CD4-positive, alpha-beta T cell (primary cell): ENCODE results near the gene PLA2G7. TPM values are rescaled to one million over a fixed set of nuclear protein-coding genes. Genes with fewer than 3 reads are reported as not detected.

Experiments
- ATAC-seq: fragments of 200-7000 bp; cut with Tn5 transposase; one replicate; pipeline ENCODE4 v1.10.0; 2022; ENCODE audit warnings: mild to moderate bottlenecking; ENCODE audit not compliant: poor library complexity
- CTCF ChIA-PET: fragments of 350-600 bp; sonication (Branson Sonifier 250); formaldehyde crosslinking; loops from one replicate; lab custom pipeline; 2021; ENCODE audit warnings: antibody characterized with exemption, inconsistent platforms; lab: Charles Lee
- POLR2A ChIA-PET: fragments of 350-600 bp; sonication (Branson Sonifier 250); formaldehyde crosslinking; loops from one replicate; lab custom pipeline; 2021; ENCODE audit warnings: antibody characterized with exemption, inconsistent platforms; lab: Charles Lee
- DNase-seq, 14 experiments: peaks; one replicate each; pipeline ENCODE4 v3.0.0-alpha.2; 2013 to 2020; ENCODE audit warnings: mixed read lengths in 2 of 14
- H3K27ac ChIP-seq, 2 donors: one replicate each; pipeline versions ENCODE4 v1.5.1 to v1.7.0; 2013; ENCODE audit warnings: low read length in 2 of 2, low read depth in 1 of 2, mild to moderate bottlenecking in 1 of 2
- H3K27me3 ChIP-seq, 2 experiments: 1 replicate in 1 of 2; 2 replicates in 1 of 2; pipeline versions ENCODE4 v1.6.1 to v1.7.0; 2013; ENCODE audit warnings: low read length in 2 of 2, control low read depth in 1 of 2, mild to moderate bottlenecking in 1 of 2, moderate library complexity in 1 of 2; ENCODE audit not compliant: insufficient read depth in 2 of 2, control insufficient read depth in 1 of 2
- H3K36me3 ChIP-seq: one replicate; pipeline ENCODE4 v1.6.1; 2013; ENCODE audit warnings: low read length, control low read depth; ENCODE audit not compliant: insufficient read depth
- H3K4me1 ChIP-seq: one replicate; pipeline ENCODE4 v1.6.1; 2013; ENCODE audit warnings: low read length, control low read depth; ENCODE audit not compliant: insufficient read depth
- H3K4me3 ChIP-seq: one replicate; pipeline ENCODE4 v1.5.1; 2013; ENCODE audit warnings: mild to moderate bottlenecking, low read length, moderate library complexity
- H3K9me3 ChIP-seq, 2 experiments: 1 replicate in 1 of 2; 2 replicates in 1 of 2; pipeline versions ENCODE4 v1.6.1 to v1.7.0; 2013; ENCODE audit warnings: low read length in 2 of 2, mild to moderate bottlenecking in 2 of 2, control low read depth in 1 of 2, moderate library complexity in 1 of 2; ENCODE audit not compliant: control insufficient read depth in 1 of 2, insufficient read depth in 1 of 2
- H3K27ac Mint-ChIP-seq: one replicate; pipeline ENCODE4 v1.8.0; 2020; ENCODE audit warnings: mixed read lengths
- H3K27me3 Mint-ChIP-seq: one replicate; pipeline ENCODE4 v1.8.0; 2021; ENCODE audit warnings: mixed read lengths
- H3K36me3 Mint-ChIP-seq: one replicate; pipeline ENCODE4 v1.8.0; 2021; ENCODE audit warnings: low read depth, mixed read lengths
- H3K4me1 Mint-ChIP-seq: one replicate; pipeline ENCODE4 v1.8.0; 2021; ENCODE audit warnings: low read depth, mixed read lengths
- H3K4me3 Mint-ChIP-seq: one replicate; pipeline ENCODE4 v1.8.0; 2020; ENCODE audit warnings: mild to moderate bottlenecking, mixed read lengths
- H3K9me3 Mint-ChIP-seq: one replicate; pipeline ENCODE4 v1.8.0; 2020; ENCODE audit warnings: mixed read lengths
- CTCF ChIP-seq: fragments of 200-600 bp; IDR thresholded peaks from one replicate; pipeline ENCODE4 v1.8.0; 2022; ENCODE audit warnings: antibody characterized with exemption, mild to moderate bottlenecking
- intact Hi-C, 2 experiments: fragments of 100-400 bp; cut with DNase I in 1 of 2; cut with micrococcal nuclease in 1 of 2; formaldehyde crosslinking; loops; one replicate each; pipeline versions ENCODE4 v1.15.1 to v1.9.0; 2023 to 2025; cut with DNase I, micrococcal nuclease
- total RNA-seq, 174 experiments: library from RNA in 2 of 174; stranded (reverse) in 2 of 174; gene quantifications; one replicate each; pipeline ENCODE4 v1.2.3 and lab custom pipeline; 2021 to 2026

The PLA2G7 gene
- total RNA-seq, 2 experiments from 2014 or later: not detected

- Histone ChIP-seq H3K27me3 (peaks cover 0 to 9% of the 10 kb centered on the region in 2 experiments), H3K9me3 (peaks cover 0 to 16% of the 10 kb centered on the region in 2 experiments), H3K27ac (no peak overlapping the region), H3K4me3 (no peak overlapping the region), H3K4me1 (no peaks in the 10 kb centered on the region), H3K36me3 (no peaks in the 10 kb centered on the region)
- Mint-ChIP-seq H3K27me3 (peaks cover 18% of the 10 kb centered on the region), H3K27ac (no peak overlapping the region), H3K36me3 (no peaks in the 10 kb centered on the region), H3K4me3 (no peak overlapping the region), H3K9me3 (no peaks in the 10 kb centered on the region), H3K4me1 (no peaks in the 10 kb centered on the region)
- intact Hi-C loops: no loop called here
- CTCF ChIA-PET: no interaction called here
- no peak for TF ChIP-seq CTCF
- POLR2A ChIA-PET: no interaction called here
- DNase-seq: no peak
- ATAC-seq: no peak
Measured at GRCh38 chr6:46684771-46685170, 50.4 kb downstream of the PLA2G7 start.

GRCh38 chr6:46677314-46677654, 57.9 kb downstream of the PLA2G7 start:
- Histone ChIP-seq H3K9me3 (no peaks in the 10 kb centered on the region), H3K4me3 (no peak overlapping the region), H3K27ac (no peak overlapping the region), H3K27me3 (peaks cover 0 to 14% of the 10 kb centered on the region in 2 experiments), H3K36me3 (no peaks in the 10 kb centered on the region), H3K4me1 (no peaks in the 10 kb centered on the region)
- CTCF ChIA-PET: no interaction called here
- ATAC-seq (no peak), DNase-seq (no peak)
- no peak for TF ChIP-seq CTCF
- Mint-ChIP-seq H3K9me3 (no peaks in the 10 kb centered on the region), H3K27ac (no peak overlapping the region), H3K27me3 (peaks cover 6% of the 10 kb centered on the region), H3K36me3 (no peaks in the 10 kb centered on the region), H3K4me3 (no peak overlapping the region), H3K4me1 (no peaks in the 10 kb centered on the region)
- intact Hi-C loops: no loop called here
- POLR2A ChIA-PET: interaction anchor here (0.6 kb wide), 1 partner anchor 115 kb away, joined by 3 read pairs; no protein-coding TSS in a partner anchor

GRCh38 chr6:46676604-46677313, 58.4 kb downstream of the PLA2G7 start:
- Histone ChIP-seq H3K9me3 (no peaks in the 10 kb centered on the region), H3K4me1 (no peaks in the 10 kb centered on the region), H3K4me3 (no peak overlapping the region), H3K27ac (no peak overlapping the region), H3K27me3 (peaks cover 0 to 14% of the 10 kb centered on the region in 2 experiments), H3K36me3 (no peaks in the 10 kb centered on the region)
- POLR2A ChIA-PET: interaction anchor here (0.6 kb wide), 1 partner anchor 114 kb away, joined by 3 read pairs; no protein-coding TSS in a partner anchor
- H3K27ac Mint-ChIP-seq: no peak overlapping the region
- TF ChIP-seq CTCF: no peak
- ATAC-seq: no peak
- no peak for DNase-seq
- CTCF ChIA-PET: no interaction called here
- H3K4me1 Mint-ChIP-seq: no peaks in the 10 kb centered on the region
- peaks cover 5% of the 10 kb centered on the region for H3K27me3 Mint-ChIP-seq
- H3K36me3 Mint-ChIP-seq: no peaks in the 10 kb centered on the region
- H3K4me3 Mint-ChIP-seq: no peak overlapping the region
- intact Hi-C loops: no loop called here
- no peaks in the 10 kb centered on the region for H3K9me3 Mint-ChIP-seq
